ENCODE results near the gene WDR77.

DNA sequence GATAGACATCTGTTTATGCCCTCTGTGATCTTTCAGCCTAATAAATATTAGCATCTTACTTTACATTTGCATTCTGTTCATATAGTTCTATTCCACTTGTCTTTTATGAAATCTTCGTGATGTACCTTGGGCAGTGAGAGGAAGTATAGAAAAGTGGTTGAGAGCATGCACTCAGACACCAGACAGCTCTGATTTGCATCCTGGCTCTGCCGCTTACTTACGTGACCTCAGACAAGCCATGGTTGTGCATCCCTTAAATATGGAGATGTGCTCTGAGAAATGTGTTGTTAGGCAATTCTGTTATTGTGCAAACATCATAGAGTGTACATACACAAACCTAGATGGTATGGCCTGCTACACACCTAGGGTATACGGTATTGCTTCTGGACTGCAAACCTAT, 44.5 kb downstream of the WDR77 start:
- no peak for TF ChIP-seq CTCF (IDR thresholded peaks at IDR 0.05; ENCODE audit: low read depth, low read length)
- no peak for TF ChIP-seq MYC (IDR thresholded peaks at IDR 0.05; ENCODE audit: low read depth, low read length)
- no peak for TF ChIP-seq POLR2A (IDR thresholded peaks at IDR 0.05; ENCODE audit: extremely low read depth, insufficient read length)
- TF ChIP-seq, protein P1, sequence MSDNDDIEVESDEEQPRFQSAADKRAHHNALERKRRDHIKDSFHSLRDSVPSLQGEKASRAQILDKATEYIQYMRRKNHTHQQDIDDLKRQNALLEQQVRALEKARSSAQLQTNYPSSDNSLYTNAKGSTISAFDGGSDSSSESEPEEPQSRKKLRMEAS (IDR thresholded peaks at IDR 0.05; ENCODE audit: low read depth, low read length): no peak
